HG03342 (cell line): ENCODE results near the gene CYB561.

Experiments
- ATAC-seq: cut with Tn5 transposase; IDR thresholded peaks from one replicate; pipeline ENCODE4 v1.9.1; 2021; ENCODE audit warnings: mild to moderate bottlenecking, moderate library complexity; ENCODE audit not compliant: unreplicated experiment

CYB561 gene

GRCh38 chr17:63418540-63418939 is 27.6 kb downstream of the CYB561 start:
- ATAC-seq, result no peak

- ATAC-seq, result no peak
Measured at GRCh38 chr17:63414222-63414621, 31.9 kb downstream of the CYB561 start.

GRCh38 chr17:63413128-63413527 is 33.0 kb downstream of the CYB561 start:
- no peak for ATAC-seq

DNA sequence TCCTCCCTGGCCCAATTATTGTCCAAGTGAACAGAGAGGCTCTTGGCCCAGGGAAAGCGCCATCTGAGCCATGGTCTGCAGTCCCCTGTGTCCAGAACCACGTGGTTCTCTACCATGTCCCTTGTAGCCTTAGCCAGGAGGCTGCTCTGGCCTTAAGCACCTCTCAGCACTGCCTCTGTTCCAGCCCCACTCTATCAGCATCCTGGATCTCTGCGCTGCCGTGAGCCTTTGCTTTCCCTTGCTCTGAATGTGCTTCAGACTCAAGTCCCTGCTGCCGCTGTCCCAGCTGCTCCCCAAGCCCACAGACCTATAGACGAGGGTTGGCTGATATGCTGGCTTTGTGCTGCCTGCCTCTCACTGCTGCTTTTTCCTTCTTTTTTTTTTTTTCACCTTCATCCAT is 33.9 kb downstream of the CYB561 start:
- ATAC-seq, result no peak

DNA sequence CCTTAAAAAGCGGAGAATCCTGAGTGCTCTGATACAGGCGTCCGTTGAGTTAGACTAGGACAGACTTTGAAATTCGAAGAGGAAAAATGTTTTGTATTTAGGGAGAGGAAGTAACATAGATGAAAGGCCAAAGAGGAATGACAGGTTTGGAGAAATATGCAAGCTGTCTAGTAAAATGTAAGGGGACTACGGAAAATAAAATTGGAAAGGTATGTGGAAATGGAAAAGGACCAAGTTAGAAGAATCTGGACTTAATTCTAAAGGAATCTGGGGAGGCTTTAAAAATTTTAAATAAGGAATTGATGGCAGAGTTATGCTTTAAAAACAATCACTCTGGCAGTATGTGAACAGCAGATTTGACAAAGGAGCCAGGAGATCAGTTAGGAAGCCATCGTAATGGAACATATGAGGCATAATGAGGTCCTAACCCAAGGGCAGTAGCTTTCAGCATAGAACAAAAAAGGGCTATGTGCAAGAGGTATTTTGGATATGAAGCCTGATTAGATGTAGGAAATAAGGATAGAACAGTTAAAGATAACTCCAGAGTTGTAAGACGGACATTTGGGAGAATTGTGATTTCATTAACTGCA is 38.3 kb downstream of the CYB561 start:
- ATAC-seq, result no peak

DNA sequence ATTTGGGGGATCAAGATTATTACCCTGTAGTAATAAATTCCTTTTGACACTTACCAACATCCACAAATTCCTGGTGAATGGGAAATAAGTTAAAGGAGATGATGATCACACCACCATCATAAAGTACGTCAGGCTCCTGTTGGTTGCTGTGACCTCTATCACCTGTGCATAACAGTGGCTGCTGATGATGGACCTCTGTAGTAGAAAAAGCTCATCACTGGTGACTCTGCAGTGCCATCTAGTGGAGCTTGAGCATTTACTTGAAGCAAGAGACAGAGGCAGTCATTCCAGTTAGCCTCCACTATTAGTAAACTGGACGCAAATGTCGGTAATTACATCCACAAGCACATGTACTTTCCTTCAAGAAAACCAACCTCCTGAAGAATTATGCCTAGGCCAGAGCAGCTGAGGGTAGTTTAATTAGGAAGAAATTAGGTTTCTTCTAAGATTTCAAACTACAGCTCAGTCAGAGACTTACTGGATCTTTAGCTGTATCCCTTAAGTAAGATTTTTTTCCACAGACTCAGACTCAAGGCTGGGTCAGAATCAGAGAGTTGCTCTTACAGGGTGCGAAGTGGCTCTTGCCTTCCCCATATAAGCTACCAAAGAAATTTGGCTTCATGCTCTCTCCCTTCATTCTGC is 39.3 kb downstream of the CYB561 start:
- ATAC-seq, result peak; percentile 94

DNA sequence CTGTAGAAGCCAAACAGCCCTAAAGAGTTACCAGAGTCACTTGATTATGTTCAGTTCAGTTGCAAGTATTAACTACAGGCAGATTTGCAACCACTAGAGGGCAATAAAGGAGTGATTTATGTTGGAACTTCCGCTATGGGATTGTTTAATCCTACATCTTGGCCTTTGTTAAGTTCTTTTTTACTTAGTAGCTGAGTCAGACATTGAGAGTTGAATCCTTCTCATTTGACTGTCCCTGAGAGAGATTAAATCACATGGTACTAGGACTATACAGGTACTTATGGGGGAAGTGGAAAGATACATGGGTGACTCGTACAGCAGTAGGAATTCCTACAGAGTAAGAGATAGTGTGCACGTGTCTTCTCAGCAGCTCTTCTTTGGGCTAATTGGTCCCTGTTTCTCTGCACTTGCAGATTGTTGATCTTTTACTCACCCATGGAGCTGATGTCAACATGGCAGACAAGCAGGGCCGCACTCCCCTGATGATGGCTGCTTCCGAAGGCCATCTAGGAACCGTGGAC is 40.3 kb downstream of the CYB561 start:
- peak; percentile 55 for ATAC-seq

DNA sequence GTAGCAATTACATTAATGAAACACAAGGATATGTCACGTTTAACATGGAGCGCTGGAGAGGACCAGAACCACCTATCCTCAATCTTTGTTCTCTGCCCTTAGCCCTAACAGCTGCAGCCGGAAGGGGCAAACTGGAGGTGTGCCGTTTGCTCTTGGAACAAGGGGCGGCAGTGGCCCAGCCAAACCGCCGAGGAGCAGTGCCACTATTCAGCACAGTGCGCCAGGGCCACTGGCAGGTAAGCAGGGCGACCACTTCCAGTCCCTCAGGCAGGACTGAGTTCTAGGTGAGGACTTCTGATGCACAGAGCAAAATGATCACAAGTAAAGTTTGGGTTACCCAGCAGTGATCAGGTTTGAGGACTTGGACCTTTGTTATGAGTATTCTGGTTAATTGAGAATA is 41.1 kb downstream of the CYB561 start:
- ATAC-seq, result no peak

DNA sequence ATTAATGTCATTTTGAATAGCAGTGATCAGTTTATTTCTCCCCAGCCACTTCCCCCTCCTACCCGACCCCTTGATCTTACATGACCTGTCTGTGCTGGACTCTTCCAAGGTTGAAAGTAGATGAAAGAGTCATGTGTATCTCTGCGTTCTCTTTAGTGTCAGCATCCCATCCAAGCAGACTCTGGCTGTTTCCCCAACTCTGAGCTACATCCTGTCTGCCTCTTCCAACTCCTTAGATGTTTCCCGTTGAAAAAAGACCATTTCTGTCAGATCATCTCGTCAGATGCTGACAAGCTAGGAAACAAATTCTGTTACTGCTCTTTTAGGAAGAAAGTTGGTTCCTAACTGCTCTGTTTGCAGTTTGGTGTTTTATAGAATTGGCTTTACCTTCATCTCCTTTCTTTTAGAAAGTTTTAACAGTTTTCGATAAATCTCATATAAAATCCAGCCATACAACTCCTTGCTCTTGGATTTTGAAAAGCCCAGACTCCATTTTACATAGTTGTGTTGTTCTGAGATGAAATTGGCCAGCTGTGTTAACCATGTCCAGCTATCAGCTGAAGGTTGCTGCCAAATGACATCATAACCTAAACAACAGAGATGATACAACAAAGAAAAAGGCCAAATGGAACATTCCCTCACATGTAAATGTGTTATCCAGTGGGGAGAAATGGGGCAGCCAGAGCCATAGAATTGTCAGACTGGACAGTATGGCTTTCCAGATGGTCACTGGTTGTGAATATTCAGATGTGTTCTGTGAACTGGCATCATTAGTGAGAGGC is 43.5 kb downstream of the CYB561 start:
- ATAC-seq, result no peak

DNA sequence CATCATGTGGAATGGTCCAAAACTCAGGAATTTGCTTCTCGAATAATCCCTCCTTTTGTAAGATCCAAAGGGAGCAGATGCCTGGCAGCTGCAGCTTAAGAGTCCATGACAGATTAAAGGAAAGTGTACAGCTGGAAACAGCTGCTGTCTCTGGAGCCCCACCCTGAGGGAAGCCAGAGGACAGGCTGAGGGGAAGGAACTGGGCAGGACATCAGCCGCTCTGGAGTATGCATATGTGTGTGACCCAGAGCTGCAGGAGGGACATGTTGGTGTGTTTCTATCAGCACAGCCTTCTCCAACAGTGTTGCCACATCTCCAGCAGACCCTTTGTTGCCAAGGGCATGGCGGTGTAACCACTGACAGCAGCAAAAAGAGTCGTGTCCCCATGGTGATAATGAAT is 46.2 kb downstream of the CYB561 start:
- ATAC-seq, result no peak

DNA sequence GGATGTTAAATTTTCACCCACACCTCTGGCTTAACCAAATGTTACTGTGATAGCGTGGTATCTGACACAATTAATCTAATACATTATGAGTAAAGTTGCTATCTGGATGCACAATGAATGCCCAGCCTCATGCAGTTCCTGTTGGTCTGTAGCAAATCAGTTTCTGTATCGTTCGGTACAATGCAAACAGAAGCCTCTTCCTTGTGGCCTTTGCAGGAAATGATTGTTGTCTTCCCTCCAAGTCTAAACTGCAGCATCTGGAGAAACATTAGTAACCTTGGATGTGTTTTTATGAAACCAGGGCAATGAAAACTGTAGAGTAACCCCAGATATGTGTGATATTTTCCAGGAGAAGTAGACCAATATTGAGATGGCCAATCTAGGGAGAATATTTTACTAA is 46.8 kb downstream of the CYB561 start:
- no peak for ATAC-seq

GRCh38 chr17:63398680-63399079 is 47.4 kb downstream of the CYB561 start:
- ATAC-seq, result no peak

GRCh38 chr17:63395075-63395805 is 50.9 kb downstream of the CYB561 start:
- no peak for ATAC-seq

GRCh38 chr17:63390090-63390489 is 56.0 kb downstream of the CYB561 start:
- no peak for ATAC-seq

- ATAC-seq, result no peak
Measured at GRCh38 chr17:63387656-63388340, 58.3 kb downstream of the CYB561 start.

DNA sequence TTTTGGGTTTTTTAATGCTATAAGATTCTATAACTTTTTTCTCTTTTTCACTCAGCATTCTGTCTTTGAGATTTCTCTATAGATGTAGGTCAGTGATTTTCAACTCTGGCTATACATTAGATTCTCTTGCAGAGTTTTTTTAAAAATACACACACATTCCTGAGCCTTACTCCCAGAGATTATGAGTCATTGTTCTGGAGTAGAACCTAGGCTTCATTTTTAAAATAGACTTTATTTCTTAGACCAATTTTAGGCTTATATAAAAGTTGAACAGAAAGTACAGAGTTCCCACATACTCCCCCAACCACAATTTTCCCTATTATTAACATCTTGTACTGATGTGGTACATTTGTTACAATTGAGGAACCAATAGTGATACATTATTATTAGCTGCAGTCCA is 63.3 kb downstream of the CYB561 start:
- ATAC-seq, result no peak
